ENCODE results near the gene ANKRD36B. TPM values are rescaled to one million over a fixed set of nuclear protein-coding genes. Genes with fewer than 3 reads are reported as not detected.
"Not testable (repeated sequence)": the region's sequence is repeated elsewhere in the genome, so short reads cannot be mapped to it uniquely, and the experiment has no call there.

Gene ANKRD36B
- total and polyA plus RNA-seq, 4 donors = 1.9 to 110 (median 17.0) TPM

DNA sequence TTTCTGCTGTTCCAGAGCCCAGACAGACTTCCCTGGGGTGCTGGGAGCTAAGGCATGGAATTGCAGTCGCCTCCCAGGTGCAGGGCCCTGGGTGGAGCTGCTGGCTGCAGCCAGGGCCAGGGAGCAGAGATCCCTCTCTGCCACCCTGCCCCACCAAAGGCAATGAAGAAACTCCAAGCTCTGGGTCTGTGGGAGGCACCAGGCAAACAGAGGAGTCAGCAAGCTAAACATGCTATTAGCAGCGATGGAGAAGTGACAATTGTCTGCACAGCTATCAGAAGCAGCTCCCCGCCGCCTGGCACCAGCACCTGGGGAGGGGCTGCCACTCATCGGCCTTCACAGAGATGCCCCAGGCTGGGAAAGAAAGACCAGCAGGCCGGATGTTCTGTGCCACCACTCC is 28.2 kb upstream of the ANKRD36B start:
- no peak for DNase-seq
- ATAC-seq (ENCODE audit: insufficient read depth, low FRiP score) = no peak
- Histone ChIP-seq H3K9me3 (ENCODE audit: control insufficient read depth in 4 of 4, insufficient read depth in 3 of 4, low read length in 3 of 4) (no peaks in the 10 kb centered on the region), H3K4me1 (ENCODE audit: control insufficient read depth in 5 of 5, insufficient read depth in 5 of 5, low read length in 5 of 5) (no peaks in the 10 kb centered on the region), H3K27ac (ENCODE audit: low read depth in 1 of 2, low read length in 1 of 2) (no peak overlapping the region), H3K27me3 (ENCODE audit: control insufficient read depth in 3 of 3, insufficient read depth in 3 of 3, low read length in 2 of 3) (no peaks in the 10 kb centered on the region), H3K9ac (ENCODE audit: insufficient read depth in 1 of 2, low read length in 2 of 2) (no peak overlapping the region), H3K36me3 (ENCODE audit: control insufficient read depth in 4 of 4, insufficient read depth in 4 of 4, low read length in 4 of 4) (no peaks in the 10 kb centered on the region), H3K4me3 (no peak overlapping the region)
- WGBS, 2 donors = 90 to 93% methylated on average over 2 to 6 of the region's 6 CpGs
- TF ChIP-seq, protein P1, sequence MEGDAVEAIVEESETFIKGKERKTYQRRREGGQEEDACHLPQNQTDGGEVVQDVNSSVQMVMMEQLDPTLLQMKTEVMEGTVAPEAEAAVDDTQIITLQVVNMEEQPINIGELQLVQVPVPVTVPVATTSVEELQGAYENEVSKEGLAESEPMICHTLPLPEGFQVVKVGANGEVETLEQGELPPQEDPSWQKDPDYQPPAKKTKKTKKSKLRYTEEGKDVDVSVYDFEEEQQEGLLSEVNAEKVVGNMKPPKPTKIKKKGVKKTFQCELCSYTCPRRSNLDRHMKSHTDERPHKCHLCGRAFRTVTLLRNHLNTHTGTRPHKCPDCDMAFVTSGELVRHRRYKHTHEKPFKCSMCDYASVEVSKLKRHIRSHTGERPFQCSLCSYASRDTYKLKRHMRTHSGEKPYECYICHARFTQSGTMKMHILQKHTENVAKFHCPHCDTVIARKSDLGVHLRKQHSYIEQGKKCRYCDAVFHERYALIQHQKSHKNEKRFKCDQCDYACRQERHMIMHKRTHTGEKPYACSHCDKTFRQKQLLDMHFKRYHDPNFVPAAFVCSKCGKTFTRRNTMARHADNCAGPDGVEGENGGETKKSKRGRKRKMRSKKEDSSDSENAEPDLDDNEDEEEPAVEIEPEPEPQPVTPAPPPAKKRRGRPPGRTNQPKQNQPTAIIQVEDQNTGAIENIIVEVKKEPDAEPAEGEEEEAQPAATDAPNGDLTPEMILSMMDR (IDR thresholded peaks at IDR 0.05; ENCODE audit: control extremely low read depth, extremely low read depth) = no peak

DNA sequence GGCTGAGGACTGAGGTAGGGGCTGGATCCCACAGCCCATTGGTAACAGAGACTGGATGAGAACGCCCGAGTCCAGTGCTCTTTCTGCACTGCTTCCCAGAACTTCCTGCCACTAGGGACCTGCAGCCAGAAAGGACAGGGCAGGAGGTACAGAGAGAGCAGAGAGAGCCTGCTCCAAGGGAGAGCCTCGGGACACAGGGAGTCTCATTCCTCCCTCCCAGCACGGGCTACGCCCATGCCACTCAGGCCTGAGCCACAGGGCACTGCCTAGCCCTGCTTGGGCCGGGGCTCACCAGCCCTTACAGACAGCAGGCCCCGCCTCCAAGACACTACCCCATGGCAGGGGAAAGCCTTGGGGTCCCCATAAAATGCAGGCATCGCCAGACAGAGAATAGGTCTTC is 26.1 kb upstream of the ANKRD36B start:
- not testable (repeated sequence) for H3K4me1 ChIP-seq (ENCODE audit: control insufficient read depth in 5 of 5, insufficient read depth in 5 of 5, low read length in 5 of 5); H3K9ac ChIP-seq (ENCODE audit: insufficient read depth in 1 of 2, low read length in 2 of 2); H3K36me3 ChIP-seq (ENCODE audit: control insufficient read depth in 4 of 4, insufficient read depth in 4 of 4, low read length in 4 of 4); DNase-seq; ATAC-seq (ENCODE audit: insufficient read depth, low FRiP score); H3K27me3 ChIP-seq (ENCODE audit: control insufficient read depth in 3 of 3, insufficient read depth in 3 of 3, low read length in 2 of 3); H3K4me3 ChIP-seq; H3K9me3 ChIP-seq (ENCODE audit: control insufficient read depth in 4 of 4, insufficient read depth in 3 of 4, low read length in 3 of 4); H3K27ac ChIP-seq (ENCODE audit: low read depth in 1 of 2, low read length in 1 of 2)
- 56 to 80% methylated on average over 1 to 4 of the region's 8 CpGs for whole genome bisulfite sequencing, 2 donors

DNA sequence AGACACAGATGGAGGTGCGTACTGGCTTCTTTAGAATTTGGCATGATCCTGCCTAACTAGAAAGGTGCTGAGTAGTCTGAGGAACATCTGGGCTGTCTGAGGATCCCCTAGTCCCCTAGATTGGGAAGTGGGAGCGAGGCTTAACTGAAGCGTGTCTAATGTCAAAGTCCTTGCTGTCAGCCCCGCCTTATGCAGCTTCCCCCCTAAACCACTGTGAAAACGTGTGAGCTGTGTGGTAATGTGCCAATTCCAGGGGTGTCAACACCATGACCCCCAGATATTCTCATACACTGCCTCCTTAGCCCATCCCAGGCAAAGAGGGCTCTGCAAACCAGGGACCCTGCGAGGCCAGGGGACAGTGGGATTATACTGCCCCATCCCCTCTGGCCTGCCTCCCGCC is 22.2 kb upstream of the ANKRD36B start:
- not testable (repeated sequence) for H3K9ac ChIP-seq (ENCODE audit: insufficient read depth in 1 of 2, low read length in 2 of 2); DNase-seq; H3K4me3 ChIP-seq; H3K9me3 ChIP-seq (ENCODE audit: control insufficient read depth in 4 of 4, insufficient read depth in 3 of 4, low read length in 3 of 4); H3K27ac ChIP-seq (ENCODE audit: low read depth in 1 of 2, low read length in 1 of 2); ATAC-seq (ENCODE audit: insufficient read depth, low FRiP score); H3K27me3 ChIP-seq (ENCODE audit: control insufficient read depth in 3 of 3, insufficient read depth in 3 of 3, low read length in 2 of 3); H3K36me3 ChIP-seq (ENCODE audit: control insufficient read depth in 4 of 4, insufficient read depth in 4 of 4, low read length in 4 of 4); H3K4me1 ChIP-seq (ENCODE audit: control insufficient read depth in 5 of 5, insufficient read depth in 5 of 5, low read length in 5 of 5)
- WGBS, 2 donors = 38 to 56% methylated on average over 1 to 3 of the region's 7 CpGs

DNA sequence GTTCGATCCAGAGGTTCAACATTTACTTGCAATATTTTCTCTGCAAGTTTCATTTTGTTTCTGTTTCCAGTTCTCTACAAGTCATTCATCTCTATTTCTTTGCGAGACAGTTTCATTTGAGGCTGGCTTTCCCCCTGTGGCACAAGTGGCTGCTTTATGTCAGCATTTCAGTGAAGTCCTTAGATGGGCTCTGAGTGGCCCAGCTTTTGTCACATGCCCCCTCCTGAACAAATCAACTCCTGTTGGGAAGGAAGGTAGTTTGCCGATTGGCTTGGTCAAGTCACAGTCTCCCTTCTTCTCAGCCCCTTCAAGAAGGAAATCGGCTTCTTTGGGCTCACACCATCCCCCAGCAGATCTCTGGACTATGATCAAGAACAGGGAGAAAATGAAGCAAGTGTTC is 19.1 kb upstream of the ANKRD36B start:
- H3K27ac ChIP-seq (ENCODE audit: low read depth in 1 of 2, low read length in 1 of 2); DNase-seq; H3K4me3 ChIP-seq; H3K4me1 ChIP-seq (ENCODE audit: control insufficient read depth in 5 of 5, insufficient read depth in 5 of 5, low read length in 5 of 5); H3K9ac ChIP-seq (ENCODE audit: insufficient read depth in 1 of 2, low read length in 2 of 2); H3K27me3 ChIP-seq (ENCODE audit: control insufficient read depth in 3 of 3, insufficient read depth in 3 of 3, low read length in 2 of 3); H3K9me3 ChIP-seq (ENCODE audit: control insufficient read depth in 4 of 4, insufficient read depth in 3 of 4, low read length in 3 of 4); ATAC-seq (ENCODE audit: insufficient read depth, low FRiP score); H3K36me3 ChIP-seq (ENCODE audit: control insufficient read depth in 4 of 4, insufficient read depth in 4 of 4, low read length in 4 of 4): not testable (repeated sequence)
- 83 to 98% methylated on average over 3 to 4 of the region's 4 CpGs for WGBS, 2 donors

DNA sequence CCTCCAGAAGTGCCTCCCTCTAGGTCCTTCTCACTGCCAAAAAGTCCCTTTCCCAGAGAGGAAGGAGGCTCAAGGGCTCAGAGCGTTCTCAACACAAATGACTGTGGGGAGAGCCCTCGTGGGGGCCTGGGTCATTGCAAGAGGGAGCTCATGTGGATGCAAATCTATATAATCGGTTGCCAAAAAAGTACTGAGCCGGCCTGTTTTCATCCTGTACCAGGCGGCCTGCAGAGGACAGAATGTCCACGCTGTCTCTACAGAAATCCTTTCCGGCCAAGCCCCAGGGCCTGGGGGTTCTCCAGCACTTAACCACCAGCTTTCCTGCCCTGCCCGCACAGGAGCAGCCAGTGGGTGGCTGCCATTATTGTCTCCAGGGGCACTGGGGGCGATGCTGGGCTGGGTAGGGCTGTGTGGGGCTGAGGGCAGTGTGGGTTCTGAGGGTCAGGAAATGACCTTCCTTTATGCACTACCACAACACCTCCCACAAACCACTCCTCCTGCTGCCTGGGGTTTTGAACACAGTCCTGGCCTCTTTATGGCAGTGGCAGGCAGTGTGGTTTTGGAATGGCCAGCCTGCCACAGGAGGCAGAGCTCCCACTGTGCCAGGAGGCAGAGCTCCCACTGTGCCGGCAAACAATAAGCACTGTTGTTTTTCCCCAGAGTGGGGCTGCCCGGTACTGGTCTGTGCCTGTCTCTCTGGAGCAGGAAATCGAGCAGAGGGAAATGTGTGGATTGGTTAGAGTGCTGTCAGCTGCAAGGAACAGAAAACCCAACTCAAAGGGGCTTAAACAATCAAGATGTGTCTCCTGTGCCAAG is 16.1 kb upstream of the ANKRD36B start:
- ATAC-seq (ENCODE audit: insufficient read depth, low FRiP score); H3K27ac ChIP-seq (ENCODE audit: low read depth in 1 of 2, low read length in 1 of 2); H3K4me1 ChIP-seq (ENCODE audit: control insufficient read depth in 5 of 5, insufficient read depth in 5 of 5, low read length in 5 of 5); H3K4me3 ChIP-seq; H3K9me3 ChIP-seq (ENCODE audit: control insufficient read depth in 4 of 4, insufficient read depth in 3 of 4, low read length in 3 of 4); DNase-seq; H3K27me3 ChIP-seq (ENCODE audit: control insufficient read depth in 3 of 3, insufficient read depth in 3 of 3, low read length in 2 of 3); H3K9ac ChIP-seq (ENCODE audit: insufficient read depth in 1 of 2, low read length in 2 of 2); H3K36me3 ChIP-seq (ENCODE audit: control insufficient read depth in 4 of 4, insufficient read depth in 4 of 4, low read length in 4 of 4): not testable (repeated sequence)
- 46 to 67% methylated on average over 2 to 4 of the region's 12 CpGs for WGBS, 2 donors

DNA sequence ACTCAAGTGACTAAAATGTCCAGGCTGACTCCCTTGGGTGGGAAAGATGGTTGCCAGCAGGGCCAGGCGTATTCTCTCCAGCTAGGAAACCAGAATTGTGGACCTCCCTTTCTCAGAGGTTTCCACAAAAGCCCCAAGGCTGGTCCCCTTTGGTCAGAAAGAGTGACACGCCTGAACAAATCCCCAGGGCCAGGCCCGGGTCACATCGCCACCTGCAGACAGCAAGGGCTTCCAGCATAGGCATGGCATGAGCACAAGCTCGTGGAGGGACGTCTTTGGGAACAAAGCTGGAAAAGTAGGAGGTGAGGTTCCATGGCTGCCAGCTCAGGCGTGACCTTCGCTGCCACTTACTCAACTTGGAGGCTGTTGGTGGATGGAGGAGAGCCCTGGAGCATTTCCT is 15.4 kb upstream of the ANKRD36B start:
- not testable (repeated sequence) for H3K9me3 ChIP-seq (ENCODE audit: control insufficient read depth in 4 of 4, insufficient read depth in 3 of 4, low read length in 3 of 4); H3K36me3 ChIP-seq (ENCODE audit: control insufficient read depth in 4 of 4, insufficient read depth in 4 of 4, low read length in 4 of 4); H3K4me1 ChIP-seq (ENCODE audit: control insufficient read depth in 5 of 5, insufficient read depth in 5 of 5, low read length in 5 of 5); H3K27me3 ChIP-seq (ENCODE audit: control insufficient read depth in 3 of 3, insufficient read depth in 3 of 3, low read length in 2 of 3); H3K27ac ChIP-seq (ENCODE audit: low read depth in 1 of 2, low read length in 1 of 2); DNase-seq; ATAC-seq (ENCODE audit: insufficient read depth, low FRiP score); H3K4me3 ChIP-seq; H3K9ac ChIP-seq (ENCODE audit: insufficient read depth in 1 of 2, low read length in 2 of 2)
- WGBS, 2 donors = 81 to 82% methylated on average over 2 to 6 of the region's 8 CpGs

DNA sequence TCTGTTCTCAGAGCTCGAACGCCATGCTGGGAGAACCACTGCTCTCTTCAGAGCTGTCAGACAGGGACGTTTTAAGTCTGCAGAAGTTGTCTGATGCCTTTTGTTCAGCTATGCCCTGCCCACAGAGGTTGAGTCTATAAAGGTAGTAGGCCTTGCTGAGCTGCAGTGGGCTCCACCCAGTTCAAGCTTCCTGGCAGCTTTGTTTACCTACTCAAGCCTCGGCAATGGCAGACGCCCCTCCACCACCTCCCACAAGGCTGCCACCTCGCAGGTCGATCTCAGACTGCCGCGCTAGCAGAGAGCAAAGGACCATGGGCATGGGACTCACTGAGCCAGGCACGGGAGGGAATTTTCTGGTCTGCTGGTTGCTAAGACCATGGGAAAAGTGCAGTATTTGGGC is 11.9 kb upstream of the ANKRD36B start:
- not testable (repeated sequence) for DNase-seq; ATAC-seq (ENCODE audit: insufficient read depth, low FRiP score); H3K4me3 ChIP-seq; H3K9me3 ChIP-seq (ENCODE audit: control insufficient read depth in 4 of 4, insufficient read depth in 3 of 4, low read length in 3 of 4); H3K9ac ChIP-seq (ENCODE audit: insufficient read depth in 1 of 2, low read length in 2 of 2); H3K27me3 ChIP-seq (ENCODE audit: control insufficient read depth in 3 of 3, insufficient read depth in 3 of 3, low read length in 2 of 3); H3K36me3 ChIP-seq (ENCODE audit: control insufficient read depth in 4 of 4, insufficient read depth in 4 of 4, low read length in 4 of 4); H3K4me1 ChIP-seq (ENCODE audit: control insufficient read depth in 5 of 5, insufficient read depth in 5 of 5, low read length in 5 of 5); H3K27ac ChIP-seq (ENCODE audit: low read depth in 1 of 2, low read length in 1 of 2)
- 65 to 84% methylated on average over 5 to 7 of the region's 10 CpGs for WGBS, 2 donors
